ENCODE data around the gene KCNN3. TPM values are rescaled to one million over a fixed set of nuclear protein-coding genes. Genes with fewer than 3 reads are reported as not detected.

KCNN3 gene
- total RNA-seq, 1 experiment from 2014 or later: 0.40 TPM

DNA sequence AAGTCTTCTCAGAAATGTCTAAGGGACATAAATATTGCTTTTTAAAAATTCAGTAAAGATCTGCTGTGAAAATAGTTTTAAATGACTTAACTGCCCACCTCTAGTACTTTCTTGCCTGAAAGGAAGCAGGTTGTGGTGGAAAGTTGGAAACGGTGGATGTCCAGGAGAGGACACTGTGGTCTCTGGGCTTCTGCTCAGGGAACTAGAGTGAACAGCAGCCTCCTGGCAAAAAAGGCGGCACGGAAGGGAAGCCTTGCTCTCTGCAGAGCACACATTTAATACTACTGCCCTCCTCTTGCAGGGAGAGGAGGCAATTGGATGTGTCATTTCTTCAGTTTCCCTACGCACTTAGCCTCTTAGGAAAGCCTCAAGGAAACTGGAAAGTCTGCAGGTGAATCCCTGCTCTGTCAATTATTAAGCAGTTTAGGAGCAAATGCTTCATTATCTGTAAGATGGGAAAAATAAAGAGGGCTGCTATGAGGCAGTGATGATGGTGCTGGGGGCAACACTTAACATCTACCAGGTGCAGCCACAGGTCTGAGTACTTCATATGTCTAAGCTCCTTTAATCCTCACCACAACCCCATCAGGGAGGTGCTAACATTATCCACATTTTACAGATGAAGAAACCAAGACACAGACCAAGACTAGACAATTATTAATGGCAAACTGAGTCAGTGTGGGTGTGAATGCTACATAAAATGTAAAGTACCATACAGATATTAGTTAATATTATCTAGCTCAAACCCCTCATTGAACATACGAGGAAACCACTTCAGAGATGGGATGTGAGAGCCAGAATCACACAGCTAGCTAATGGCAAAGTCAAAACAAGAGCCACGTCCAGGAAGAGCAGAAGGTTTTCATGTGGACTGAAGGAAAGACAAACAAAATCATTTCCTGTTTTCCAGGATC, 153.2 kb downstream of the KCNN3 start:
- no peak for DNase-seq (ENCODE audit: extremely low read depth, low read depth)

- no peak for DNase-seq (ENCODE audit: extremely low read depth, low read depth)
These were observed 154.1 kb downstream of the KCNN3 start for GRCh38 chr1:154716011-154716410.

DNA sequence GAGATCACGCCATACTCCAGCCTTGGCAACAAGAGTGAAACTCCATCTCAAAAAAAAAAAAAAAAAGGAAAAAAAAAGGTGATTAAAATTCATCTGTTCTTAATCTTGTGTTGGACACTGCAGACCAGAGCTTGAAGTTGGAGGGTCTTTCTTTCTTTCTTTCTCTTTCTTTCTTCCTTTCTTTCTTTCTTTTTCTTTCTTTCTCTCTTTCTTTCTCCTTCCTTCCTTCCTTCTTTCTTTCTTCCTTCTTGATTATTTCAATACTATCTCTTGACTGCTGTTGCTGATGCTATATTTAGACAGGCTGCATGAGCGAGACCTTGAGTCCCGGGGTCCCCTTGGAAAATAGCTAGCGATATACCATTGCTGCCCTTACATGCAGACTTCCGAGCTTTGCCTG, 154.7 kb downstream of the KCNN3 start:
- DNase-seq (ENCODE audit: extremely low read depth, low read depth): no peak

DNA sequence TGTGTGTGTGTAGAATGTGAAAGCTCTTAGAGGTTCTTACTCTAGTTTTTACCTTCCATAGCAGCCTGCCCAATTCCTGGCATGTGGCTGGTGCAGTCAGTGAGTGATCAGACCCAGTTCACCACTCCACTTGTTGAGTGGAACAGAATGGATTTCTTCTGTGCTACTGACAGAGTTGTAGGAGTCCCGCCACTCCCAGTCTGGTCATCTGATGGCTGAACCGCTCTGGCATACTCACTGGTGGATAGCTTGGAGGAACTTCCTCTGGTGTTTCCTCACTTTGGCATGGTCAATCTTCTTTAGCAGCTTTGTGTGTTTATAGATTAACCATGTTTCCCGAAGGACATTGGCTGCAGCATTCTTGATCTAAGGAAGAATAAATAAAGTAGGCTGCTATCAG, 155.4 kb downstream of the KCNN3 start:
- DNase-seq (ENCODE audit: extremely low read depth, low read depth): no peak

DNA sequence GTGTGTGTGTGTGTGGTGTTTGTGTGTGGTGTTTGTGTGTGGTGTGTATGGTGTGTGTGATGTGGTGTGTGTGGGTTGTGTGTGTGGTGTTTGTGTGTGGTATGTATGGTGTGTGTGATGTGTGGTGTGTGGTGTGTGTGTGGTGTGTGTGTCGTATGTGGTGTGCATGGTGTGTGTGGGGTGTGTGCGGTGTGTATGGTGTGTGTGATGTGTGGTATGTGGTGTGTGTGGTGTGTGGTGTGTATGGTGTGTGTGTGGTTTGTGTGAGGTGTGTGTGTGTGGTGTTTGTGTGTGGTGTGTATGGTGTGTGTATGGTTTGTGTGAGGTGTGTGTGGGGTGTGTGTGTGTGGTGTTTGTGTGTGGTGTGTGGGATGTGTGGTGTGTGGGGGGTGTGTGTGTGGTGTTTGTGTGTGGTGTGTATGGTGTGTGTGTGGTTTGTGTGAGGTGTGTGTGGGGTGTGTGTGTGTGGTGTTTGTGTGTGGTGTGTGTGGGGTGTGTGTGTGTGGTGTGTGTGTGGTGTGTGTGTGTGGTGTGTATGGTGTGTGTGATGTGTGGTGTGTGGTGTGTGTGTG, 155.9 kb downstream of the KCNN3 start:
- DNase-seq (ENCODE audit: extremely low read depth, low read depth): no peak

DNA sequence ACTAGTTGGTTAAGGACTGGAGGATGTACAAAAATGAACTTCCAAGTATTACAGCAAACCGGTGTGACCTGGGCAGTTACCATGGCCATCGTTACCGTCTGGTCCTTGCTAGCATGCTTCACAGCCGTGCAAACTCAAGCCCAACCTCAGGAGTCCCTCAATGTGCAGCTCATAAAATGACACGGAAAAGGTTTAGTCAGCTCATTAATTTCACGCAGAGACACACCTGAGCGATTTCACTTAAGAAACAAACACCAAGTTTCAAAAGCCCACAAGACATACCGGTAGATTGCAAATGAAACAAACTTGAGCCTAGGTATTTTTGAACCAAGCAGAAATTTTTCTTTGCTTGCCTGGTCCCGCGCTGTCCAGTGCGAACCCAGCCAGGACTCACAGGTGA, 157.1 kb downstream of the KCNN3 start:
- DNase-seq (ENCODE audit: extremely low read depth, low read depth): no peak

DNA sequence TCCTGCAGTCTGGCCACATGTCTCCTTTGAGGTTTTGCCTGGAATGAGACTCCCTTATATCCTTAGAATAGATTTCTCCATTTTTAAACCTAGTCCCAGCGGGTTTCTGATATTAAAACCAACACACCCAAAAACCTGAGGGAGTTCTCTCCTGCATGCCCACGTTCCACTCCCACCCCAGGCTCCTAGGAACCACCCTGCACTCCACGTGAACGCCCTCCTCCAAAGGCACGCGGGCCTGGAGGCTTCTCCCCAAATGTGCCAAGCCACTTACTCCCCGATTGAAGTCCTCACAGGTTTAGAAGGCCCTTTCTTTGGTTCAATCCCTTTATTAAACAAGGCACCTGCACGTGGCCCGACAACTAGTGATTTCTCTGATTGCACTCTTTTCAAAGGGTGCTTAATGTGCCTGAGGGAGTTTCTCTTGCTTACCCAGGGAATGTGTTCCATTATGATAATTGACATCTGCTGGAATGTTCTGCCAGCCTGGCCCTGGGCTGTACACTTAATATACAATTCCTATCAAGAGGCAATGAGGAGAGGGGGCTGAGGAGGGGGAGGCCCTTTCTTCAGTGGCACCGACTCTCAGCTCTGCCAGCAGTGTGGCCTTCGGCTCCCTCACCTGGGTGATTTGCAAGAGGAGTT, 157.8 kb downstream of the KCNN3 start:
- DNase-seq (ENCODE audit: extremely low read depth, low read depth): no peak

- DNase-seq (ENCODE audit: extremely low read depth, low read depth): no peak
These were observed 158.7 kb downstream of the KCNN3 start for GRCh38 chr1:154711416-154711815.

GRCh38 chr1:154710106-154710505, 160.0 kb downstream of the KCNN3 start:
- no peak for DNase-seq (ENCODE audit: extremely low read depth, low read depth)

GRCh38 chr1:154707901-154708463, 162.1 kb downstream of the KCNN3 start:
- no peak for DNase-seq (ENCODE audit: extremely low read depth, low read depth)

DNA sequence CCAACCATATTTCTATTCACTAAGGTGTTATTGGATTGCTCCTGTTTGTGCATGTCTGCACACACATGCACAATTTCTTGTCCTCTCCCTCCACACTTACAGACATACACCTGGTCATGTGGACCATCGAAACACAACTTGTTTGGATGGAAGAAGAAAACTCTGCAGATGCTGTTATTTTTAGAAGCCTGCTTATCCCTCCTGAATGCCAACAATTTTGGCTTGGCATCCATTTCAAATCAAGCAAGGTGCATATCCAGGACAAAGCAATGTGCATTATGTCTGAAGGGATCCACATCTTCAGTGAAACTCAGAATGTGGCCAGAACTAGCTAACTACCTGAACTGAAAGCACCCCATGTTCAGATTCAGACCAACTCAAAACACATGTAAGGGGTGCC, 163.2 kb downstream of the KCNN3 start:
- DNase-seq (ENCODE audit: extremely low read depth, low read depth): no peak

DNA sequence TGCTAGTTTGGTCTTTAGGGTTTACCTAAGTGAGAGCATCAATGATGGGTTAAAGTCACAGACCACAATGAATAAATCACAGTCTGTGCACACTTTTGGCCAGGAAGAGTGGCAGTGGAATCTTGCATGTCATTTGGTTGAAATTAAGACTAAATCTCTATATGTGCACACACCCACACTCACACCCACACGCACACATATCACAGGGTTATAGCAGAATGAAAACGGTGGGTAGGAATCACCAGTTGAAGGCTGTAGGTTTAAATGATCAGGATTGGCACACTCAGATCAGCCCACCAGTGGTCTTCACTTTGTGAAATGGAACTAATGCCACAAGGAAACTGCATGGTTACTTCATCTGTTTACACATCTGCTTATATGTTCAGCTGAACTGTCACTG, 164.5 kb downstream of the KCNN3 start:
- DNase-seq (ENCODE audit: extremely low read depth, low read depth): no peak

GRCh38 chr1:154703170-154703569, 166.9 kb downstream of the KCNN3 start:
- DNase-seq (ENCODE audit: extremely low read depth, low read depth): no peak

GRCh38 chr1:154698320-154699096, 171.6 kb downstream of the KCNN3 start:
- DNase-seq (ENCODE audit: extremely low read depth, low read depth): no peak

DNA sequence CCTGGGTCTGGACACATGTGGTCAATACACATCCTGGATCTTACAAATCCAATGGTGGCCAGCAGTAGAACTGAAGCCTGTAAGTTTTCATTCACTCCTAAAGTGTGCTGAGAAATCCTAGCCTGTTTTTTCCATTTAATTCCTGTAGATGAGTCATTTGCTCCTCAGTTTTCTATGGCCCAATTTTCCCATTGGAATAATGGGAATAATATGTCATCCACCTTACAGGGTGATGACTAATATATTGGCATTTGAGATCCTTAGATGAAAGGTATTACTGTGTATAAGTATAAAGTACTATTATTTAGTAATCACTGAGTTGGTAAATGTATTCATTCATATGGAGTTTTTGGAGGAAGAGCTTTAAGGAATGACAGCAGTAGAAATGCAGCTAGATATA, 172.4 kb downstream of the KCNN3 start:
- DNase-seq (ENCODE audit: extremely low read depth, low read depth): no peak

GRCh38 chr1:154696456-154696855, 173.6 kb downstream of the KCNN3 start:
- DNase-seq (ENCODE audit: extremely low read depth, low read depth): no peak

DNA sequence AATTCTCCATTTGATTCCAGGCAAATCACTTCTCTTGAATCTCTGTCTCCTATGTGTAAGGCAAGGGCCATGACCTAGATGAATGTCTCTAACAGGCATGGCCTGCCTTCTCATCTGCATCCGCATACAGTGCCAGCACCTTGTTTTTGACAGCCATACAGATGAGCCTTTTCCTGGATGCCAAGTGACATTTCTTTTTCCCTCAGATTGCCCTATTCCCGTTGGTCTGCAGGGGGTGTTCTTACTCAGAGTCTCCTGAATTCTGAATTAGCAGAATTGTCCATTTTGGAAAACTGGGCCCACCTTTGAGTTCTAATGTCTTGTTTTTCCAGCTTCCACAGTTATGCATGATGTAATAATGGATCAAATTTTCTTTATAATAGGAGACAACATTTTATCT, 174.1 kb downstream of the KCNN3 start:
- no peak for DNase-seq (ENCODE audit: extremely low read depth, low read depth)

DNA sequence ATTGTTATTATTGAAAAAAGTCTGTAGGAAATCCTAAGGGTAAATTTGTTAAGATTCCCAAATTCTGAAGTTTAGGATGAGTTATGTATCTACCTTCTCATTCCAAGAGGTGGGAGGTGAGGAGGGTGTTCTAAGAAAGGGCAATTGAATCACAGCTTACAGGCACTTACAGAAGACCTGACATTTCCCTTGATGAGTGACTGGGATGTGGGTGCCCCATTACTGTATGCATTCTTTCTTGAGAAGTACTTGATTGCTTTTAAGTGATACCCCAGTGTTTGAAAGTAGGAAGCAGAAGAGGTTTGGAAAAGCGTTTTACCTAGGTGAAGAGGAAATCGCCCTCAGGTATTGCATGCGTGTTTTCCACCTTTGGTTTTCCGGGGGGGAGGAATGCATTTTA, 175.1 kb downstream of the KCNN3 start:
- no peak for DNase-seq (ENCODE audit: extremely low read depth, low read depth)

DNA sequence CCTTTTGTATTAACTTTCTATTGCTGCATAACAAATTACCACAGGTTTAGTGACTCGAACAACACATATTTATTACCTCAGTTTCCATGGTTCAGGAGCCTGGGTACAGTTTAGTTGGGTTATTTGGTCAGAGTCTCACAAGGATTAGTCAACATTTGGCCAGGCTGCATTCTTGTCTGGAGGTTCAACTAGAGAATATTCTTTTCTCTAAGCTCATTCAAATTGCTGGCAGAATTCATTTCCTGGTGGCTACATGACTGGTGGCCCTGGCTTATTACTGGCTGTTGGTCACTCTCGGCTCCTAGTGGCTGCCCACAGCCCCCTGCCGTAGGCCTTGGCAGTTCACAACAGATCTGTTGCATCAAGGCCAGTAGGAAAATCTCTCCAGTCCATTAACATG, 181.0 kb downstream of the KCNN3 start:
- no peak for DNase-seq (ENCODE audit: extremely low read depth, low read depth)

DNA sequence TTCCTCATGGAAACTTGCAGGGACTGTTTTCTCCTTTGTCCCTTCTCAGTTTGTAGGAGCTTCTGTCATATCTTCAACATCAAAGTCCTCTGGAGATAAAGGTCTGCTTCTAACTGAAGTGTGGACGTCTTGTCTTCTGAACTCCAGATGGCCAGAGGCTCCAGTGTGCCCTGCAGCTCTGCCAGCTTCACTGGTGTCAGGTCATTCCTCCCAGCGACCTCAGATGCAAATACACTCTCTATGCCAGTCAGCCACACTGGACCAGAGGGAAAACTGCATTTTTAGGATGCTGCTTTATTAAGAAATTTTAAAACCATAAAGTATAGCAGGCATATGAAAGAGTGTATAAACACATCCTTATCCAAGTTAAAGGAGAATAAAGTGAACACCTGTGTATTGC, 183.6 kb downstream of the KCNN3 start:
- DNase-seq (ENCODE audit: extremely low read depth, low read depth): no peak

- DNase-seq (ENCODE audit: extremely low read depth, low read depth): no peak
These were observed 186.3 kb downstream of the KCNN3 start for GRCh38 chr1:154683820-154684219.

All from NCI-H460 (cell line).